IPS-18a (cell line): ENCODE results near the gene UHMK1.

Experiments
- H3K27ac ChIP-seq: one replicate; pipeline ENCODE4 v1.5.1; 2013; ENCODE audit warnings: low read length
- H3K27me3 ChIP-seq: one replicate; pipeline ENCODE4 v1.6.1; 2013; ENCODE audit warnings: mild to moderate bottlenecking, low read length; ENCODE audit not compliant: control insufficient read depth, insufficient read depth
- H3K36me3 ChIP-seq: one replicate; pipeline ENCODE4 v1.6.1; 2013; ENCODE audit warnings: low read depth, low read length; ENCODE audit not compliant: control insufficient read depth
- H3K4me1 ChIP-seq: one replicate; pipeline ENCODE4 v1.6.1; 2013; ENCODE audit warnings: low read depth, low read length; ENCODE audit not compliant: control insufficient read depth
- H3K4me3 ChIP-seq: one replicate; pipeline ENCODE4 v1.5.1; 2013; ENCODE audit warnings: low read length
- H3K9ac ChIP-seq: one replicate; pipeline ENCODE4 v1.6.1; 2013; ENCODE audit warnings: mild to moderate bottlenecking, low read length, moderate library complexity
- H3K9me3 ChIP-seq: one replicate; pipeline ENCODE4 v1.6.1; 2013; ENCODE audit warnings: low read depth, low read length; ENCODE audit not compliant: control insufficient read depth

UHMK1 gene

GRCh38 chr1:162554258-162554657 lies 56.6 kb downstream of the UHMK1 start:
- Histone ChIP-seq H3K36me3 (no peaks in the 10 kb centered on the region), H3K27me3 (no peaks in the 10 kb centered on the region), H3K9ac (no peak overlapping the region), H3K27ac (no peak overlapping the region), H3K4me1 (no peaks in the 10 kb centered on the region), H3K9me3 (no peaks in the 10 kb centered on the region), H3K4me3 (no peak overlapping the region)

- Histone ChIP-seq H3K9me3 (no peaks in the 10 kb centered on the region), H3K27me3 (peaks cover 8% of the 10 kb centered on the region), H3K36me3 (no peaks in the 10 kb centered on the region), H3K9ac (no peak overlapping the region), H3K4me1 (peaks cover 12% of the 10 kb centered on the region), H3K27ac (no peak overlapping the region), H3K4me3 (no peak overlapping the region)
These were observed 59.9 kb downstream of the UHMK1 start for GRCh38 chr1:162557536-162557935.

GRCh38 chr1:162560303-162561036 lies 62.9 kb downstream of the UHMK1 start:
- Histone ChIP-seq H3K9me3 (no peaks in the 10 kb centered on the region), H3K36me3 (no peaks in the 10 kb centered on the region), H3K4me1 (peaks cover 13% of the 10 kb centered on the region), H3K4me3 (peak overlapping the region; percentile 78), H3K27me3 (peaks cover 9% of the 10 kb centered on the region), H3K9ac (peak overlapping the region; percentile 67), H3K27ac (no peak overlapping the region)

- Histone ChIP-seq H3K9me3 (no peaks in the 10 kb centered on the region), H3K4me3 (peak overlapping the region; percentile 78), H3K36me3 (no peaks in the 10 kb centered on the region), H3K4me1 (peaks cover 13% of the 10 kb centered on the region), H3K27ac (no peak overlapping the region), H3K9ac (peak overlapping the region; percentile 67), H3K27me3 (peaks cover 9% of the 10 kb centered on the region)
These were observed 63.5 kb downstream of the UHMK1 start for GRCh38 chr1:162561037-162561615.

GRCh38 chr1:162561616-162562469 lies 64.2 kb downstream of the UHMK1 start, which contains the start of gene UAP1:
TSS of gene UAP1 (plus strand) at chr1:162561722. CDS start at chr1:162566069, 4,347 bp downstream.
- Histone ChIP-seq H3K9me3 (no peaks in the 10 kb centered on the region), H3K4me1 (peaks cover 13% of the 10 kb centered on the region), H3K27ac (no peak within 1 kb of the TSS), H3K36me3 (no peaks in the 10 kb centered on the region), H3K9ac (peak within 1 kb of the TSS; percentile 67), H3K27me3 (peaks cover 9% of the 10 kb centered on the region), H3K4me3 (peak within 1 kb of the TSS; percentile 78)

- Histone ChIP-seq H3K36me3 (no peaks in the 10 kb centered on the region), H3K9me3 (no peaks in the 10 kb centered on the region), H3K27ac (no peak overlapping the region), H3K9ac (no peak overlapping the region), H3K4me3 (peak overlapping the region; percentile 78), H3K27me3 (peaks cover 9% of the 10 kb centered on the region), H3K4me1 (peaks cover 13% of the 10 kb centered on the region)
These were observed 64.8 kb downstream of the UHMK1 start for GRCh38 chr1:162562470-162562828.

GRCh38 chr1:162564762-162565218 lies 67.2 kb downstream of the UHMK1 start:
- Histone ChIP-seq H3K4me1 (peaks cover 13% of the 10 kb centered on the region), H3K9ac (no peak overlapping the region), H3K4me3 (no peak overlapping the region), H3K9me3 (no peaks in the 10 kb centered on the region), H3K36me3 (no peaks in the 10 kb centered on the region), H3K27ac (no peak overlapping the region), H3K27me3 (peaks cover 9% of the 10 kb centered on the region)

- Histone ChIP-seq H3K9ac (no peak overlapping the region), H3K27ac (no peak overlapping the region), H3K27me3 (peaks cover 9% of the 10 kb centered on the region), H3K36me3 (no peaks in the 10 kb centered on the region), H3K9me3 (no peaks in the 10 kb centered on the region), H3K4me1 (peaks cover 9% of the 10 kb centered on the region), H3K4me3 (no peak overlapping the region)
These were observed 67.8 kb downstream of the UHMK1 start for GRCh38 chr1:162565460-162565859.

- Histone ChIP-seq H3K27ac (no peak overlapping the region), H3K36me3 (no peaks in the 10 kb centered on the region), H3K27me3 (peaks cover 8% of the 10 kb centered on the region), H3K9me3 (no peaks in the 10 kb centered on the region), H3K9ac (no peak overlapping the region), H3K4me1 (peaks cover 6% of the 10 kb centered on the region), H3K4me3 (no peak overlapping the region)
These were observed 69.3 kb downstream of the UHMK1 start for GRCh38 chr1:162566870-162567269.

GRCh38 chr1:162568802-162569201 lies 71.2 kb downstream of the UHMK1 start:
- Histone ChIP-seq H3K9me3 (no peaks in the 10 kb centered on the region), H3K36me3 (no peaks in the 10 kb centered on the region), H3K27ac (no peak overlapping the region), H3K9ac (no peak overlapping the region), H3K4me1 (no peaks in the 10 kb centered on the region), H3K27me3 (no peaks in the 10 kb centered on the region), H3K4me3 (no peak overlapping the region)

GRCh38 chr1:162570718-162571117 lies 73.1 kb downstream of the UHMK1 start:
- Histone ChIP-seq H3K4me1 (no peaks in the 10 kb centered on the region), H3K36me3 (no peaks in the 10 kb centered on the region)

More at GRCh38 chr1:162570718-162571117, 73.1 kb downstream of the UHMK1 start:
- no peaks in the 10 kb centered on the region for H3K9me3 ChIP-seq
- H3K27ac ChIP-seq, result no peak overlapping the region
- H3K4me3 ChIP-seq, result no peak overlapping the region
- no peaks in the 10 kb centered on the region for H3K27me3 ChIP-seq
- H3K9ac ChIP-seq, result no peak overlapping the region
